SK-N-MC (cell line): ENCODE data around the gene TRAF6.

ENCODE experiments used
- EZH2 ChIP-seq: fragments of 200-600 bp; sonication (generic); IDR thresholded peaks from one replicate; pipeline ENCODE4 v1.6.1; 2017; ENCODE audit warnings: antibody characterized with exemption
- POLR2AphosphoS5 ChIP-seq: IDR thresholded peaks from 2 replicates; pipeline ENCODE4 v1.6.1; 2012; ENCODE audit warnings: mild to moderate bottlenecking, low read depth, low read length, borderline replicate concordance

DNA sequence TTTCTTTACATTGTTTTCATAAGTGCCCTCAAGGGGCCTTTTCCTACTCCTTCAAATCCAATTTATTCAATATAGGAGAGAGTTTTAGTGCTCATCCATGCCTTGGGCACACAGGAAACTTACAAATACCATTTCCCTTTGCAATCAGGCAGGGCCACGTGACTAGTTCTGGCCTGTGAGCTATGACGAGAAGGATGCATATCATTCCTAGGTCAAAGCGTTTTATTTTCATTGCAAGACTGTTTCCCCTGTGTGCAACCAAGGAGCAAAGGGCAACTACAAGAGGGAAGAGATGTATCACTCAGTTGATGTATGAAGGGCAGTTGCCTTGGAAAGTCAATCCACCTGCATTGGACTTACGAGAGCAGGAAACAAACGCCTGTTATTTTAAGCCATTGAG, 1.9 kb upstream of the TRAF6 start:
- TF ChIP-seq POLR2AphosphoS5 (no peak), EZH2 (no peak)
